ENCODE measurements around the gene LCOR. TPM values are rescaled to one million over a fixed set of nuclear protein-coding genes. Genes with fewer than 3 reads are reported as not detected.
"Not testable (repeated sequence)": the region's sequence is repeated elsewhere in the genome, so short reads cannot be mapped to it uniquely, and the experiment has no call there.

LCOR gene
- total and polyA plus RNA-seq, 2 experiments from 2014 or later: 13.7 to 22.2 TPM

GRCh38 chr10:96797485-96797884 is 34.6 kb upstream of the LCOR start:
- no peak for DNase-seq (ENCODE audit: low read depth in 1 of 2, low spot score in 1 of 2)
- no peak overlapping the region for H3K27ac ChIP-seq
- H3K9me3 ChIP-seq (ENCODE audit: low read depth): no peaks in the 10 kb centered on the region
- no peaks in the 10 kb centered on the region for H3K27me3 ChIP-seq
- TF ChIP-seq CTCF (IDR thresholded peaks at IDR 0.05; ENCODE audit: low read depth, low read length): no peak
- H3K36me3 ChIP-seq: no peaks in the 10 kb centered on the region
- H3K4me3 ChIP-seq: no peak overlapping the region
- H3K4me1 ChIP-seq (ENCODE audit: low read depth): no peaks in the 10 kb centered on the region

- H3K27me3 ChIP-seq: no peaks in the 10 kb centered on the region
- H3K36me3 ChIP-seq: no peaks in the 10 kb centered on the region
- DNase-seq (ENCODE audit: low read depth in 1 of 2, low spot score in 1 of 2): no peak
- no peaks in the 10 kb centered on the region for H3K4me1 ChIP-seq (ENCODE audit: low read depth)
- no peak overlapping the region for H3K27ac ChIP-seq
- TF ChIP-seq CTCF (IDR thresholded peaks at IDR 0.05; ENCODE audit: low read depth, low read length): no peak
- no peaks in the 10 kb centered on the region for H3K9me3 ChIP-seq (ENCODE audit: low read depth)
- no peak overlapping the region for H3K4me3 ChIP-seq
These were observed 28.8 kb upstream of the LCOR start for GRCh38 chr10:96803288-96803664.

- Histone ChIP-seq H3K4me3 (no peak overlapping the region), H3K27me3 (no peaks in the 10 kb centered on the region), H3K36me3 (no peaks in the 10 kb centered on the region), H3K9me3 (ENCODE audit: low read depth) (no peaks in the 10 kb centered on the region), H3K27ac (no peak overlapping the region), H3K4me1 (ENCODE audit: low read depth) (no peaks in the 10 kb centered on the region)
- peak in 1 of 2 donors; percentile 50 for DNase-seq (ENCODE audit: low read depth in 1 of 2, low spot score in 1 of 2)
- no peak for TF ChIP-seq CTCF (IDR thresholded peaks at IDR 0.05; ENCODE audit: low read depth, low read length)
These were observed 17.8 kb upstream of the LCOR start for GRCh38 chr10:96814264-96814663.

- H3K9me3 ChIP-seq (ENCODE audit: low read depth); H3K27ac ChIP-seq; H3K4me3 ChIP-seq; H3K4me1 ChIP-seq (ENCODE audit: low read depth); H3K36me3 ChIP-seq; H3K27me3 ChIP-seq; DNase-seq (ENCODE audit: low read depth in 1 of 2, low spot score in 1 of 2): not testable (repeated sequence)
These were observed 13.1 kb upstream of the LCOR start for GRCh38 chr10:96818971-96819370.

GRCh38 chr10:96820765-96821164 is 11.3 kb upstream of the LCOR start:
- H3K36me3 ChIP-seq: no peaks in the 10 kb centered on the region
- no peak for DNase-seq (ENCODE audit: low read depth in 1 of 2, low spot score in 1 of 2)
- no peaks in the 10 kb centered on the region for H3K4me1 ChIP-seq (ENCODE audit: low read depth)
- no peak overlapping the region for H3K4me3 ChIP-seq
- H3K9me3 ChIP-seq (ENCODE audit: low read depth): no peaks in the 10 kb centered on the region
- H3K27me3 ChIP-seq: no peaks in the 10 kb centered on the region
- no peak overlapping the region for H3K27ac ChIP-seq
- no peak for TF ChIP-seq CTCF (IDR thresholded peaks at IDR 0.05; ENCODE audit: low read depth, low read length)

GRCh38 chr10:96826438-96826837 is 5.7 kb upstream of the LCOR start:
- DNase-seq (ENCODE audit: low read depth in 1 of 2, low spot score in 1 of 2): no peak
- H3K27me3 ChIP-seq: no peaks in the 10 kb centered on the region
- no peaks in the 10 kb centered on the region for H3K36me3 ChIP-seq
- H3K9me3 ChIP-seq (ENCODE audit: low read depth): no peaks in the 10 kb centered on the region
- peaks cover 3% of the 10 kb centered on the region for H3K4me1 ChIP-seq (ENCODE audit: low read depth)
- H3K27ac ChIP-seq: no peak overlapping the region
- TF ChIP-seq CTCF (IDR thresholded peaks at IDR 0.05; ENCODE audit: low read depth, low read length): no peak
- H3K4me3 ChIP-seq: no peak overlapping the region

Data from cardiac muscle cell (in vitro differentiated cells and primary cell).